LHCN-M2 (cell line): Measurements from ENCODE around the gene SARM1. TPM values are rescaled to one million over a fixed set of nuclear protein-coding genes. Genes with fewer than 3 reads are reported as not detected.
A peak's percentile ranks its signal among the peaks of the same experiment; 100 is the strongest.

Experiments
- DNase-seq: peaks from one replicate; pipeline ENCODE4 v3.0.0-alpha.2; 2012; ENCODE audit warnings: low read depth
- total RNA-seq: library from RNA; depleted of rRNA; stranded (reverse); fragments of >200 nt; gene quantifications from 2 replicates; pipeline ENCODE4 v1.2.3, GENCODE V29; 2014

The SARM1 gene
- total RNA-seq, 1 experiment from 2014 or later = 18.5 TPM

- DNase-seq = peak; percentile 22
Measured at GRCh38 chr17:28394337-28395116, 23.0 kb downstream of the SARM1 start.

DNA sequence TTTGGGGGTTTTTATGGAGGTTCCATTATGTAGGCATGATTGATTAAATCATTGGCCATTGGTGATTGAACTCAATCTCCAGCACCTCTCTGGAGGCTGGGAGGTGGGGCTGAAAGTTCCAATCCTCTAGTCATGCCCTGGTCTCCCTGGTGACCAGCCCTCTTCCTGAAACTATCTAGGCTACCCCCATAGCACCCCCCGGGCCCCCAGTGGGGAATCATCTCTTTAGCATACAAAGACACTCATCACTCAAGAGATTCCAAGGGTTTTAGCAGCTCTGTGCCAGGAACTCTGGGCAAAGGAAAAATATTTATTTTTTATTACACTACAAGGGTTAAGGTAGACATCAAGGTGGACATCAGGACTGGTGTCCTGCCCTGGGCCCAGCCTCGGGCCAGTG lies 23.9 kb downstream of the SARM1 start:
- no peak for DNase-seq

DNA sequence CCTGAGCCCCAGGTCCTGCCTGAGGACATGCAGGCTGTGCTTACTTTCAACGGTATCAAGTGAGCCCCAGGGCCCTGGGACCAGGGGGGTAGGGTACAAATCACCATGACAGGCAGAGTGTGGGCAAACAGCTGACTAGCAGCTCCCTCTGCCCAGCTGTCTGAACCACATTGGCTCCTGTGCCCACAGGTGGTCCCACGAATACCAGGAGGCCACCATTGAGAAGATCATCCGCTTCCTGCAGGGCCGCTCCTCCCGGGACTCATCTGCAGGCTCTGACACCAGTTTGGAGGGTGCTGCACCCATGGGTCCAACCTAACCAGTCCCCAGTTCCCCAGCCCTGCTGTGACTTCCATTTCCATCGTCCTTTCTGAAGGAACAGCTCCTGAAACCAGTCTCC lies 24.5 kb downstream of the SARM1 start:
- no peak for DNase-seq

DNA sequence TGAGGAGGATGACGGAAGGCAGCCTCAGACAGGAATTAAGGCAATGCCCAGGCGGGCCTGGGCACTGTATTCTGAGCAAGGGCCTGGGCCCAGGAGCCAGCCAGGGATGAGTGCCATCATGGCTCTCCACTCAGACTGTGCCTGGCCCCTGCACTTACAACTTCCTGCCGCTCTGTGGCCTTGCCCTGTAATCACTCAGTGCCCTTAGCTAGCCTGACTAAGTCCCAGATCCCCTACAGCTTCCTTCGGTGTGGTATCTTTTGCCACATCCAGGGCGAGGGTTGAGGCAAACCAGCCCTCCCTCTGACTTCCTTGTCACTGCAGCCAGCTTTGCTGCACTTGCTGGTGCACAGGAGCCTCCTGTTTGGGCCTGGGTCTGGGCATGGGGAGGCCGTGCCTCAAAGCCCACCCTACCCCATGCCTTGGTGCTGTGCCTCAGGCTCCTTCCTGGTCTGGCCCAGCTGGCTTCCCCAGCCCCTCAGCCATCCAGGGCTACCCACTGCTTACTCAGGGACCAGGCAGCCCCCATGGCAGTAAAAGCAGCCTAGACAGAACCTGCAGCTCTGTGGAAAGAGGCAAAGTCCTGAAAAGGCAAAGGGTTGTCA lies 25.2 kb downstream of the SARM1 start:
- no peak for DNase-seq

- no peak for DNase-seq
Measured at GRCh38 chr17:28397275-28397674, 25.8 kb downstream of the SARM1 start.

DNA sequence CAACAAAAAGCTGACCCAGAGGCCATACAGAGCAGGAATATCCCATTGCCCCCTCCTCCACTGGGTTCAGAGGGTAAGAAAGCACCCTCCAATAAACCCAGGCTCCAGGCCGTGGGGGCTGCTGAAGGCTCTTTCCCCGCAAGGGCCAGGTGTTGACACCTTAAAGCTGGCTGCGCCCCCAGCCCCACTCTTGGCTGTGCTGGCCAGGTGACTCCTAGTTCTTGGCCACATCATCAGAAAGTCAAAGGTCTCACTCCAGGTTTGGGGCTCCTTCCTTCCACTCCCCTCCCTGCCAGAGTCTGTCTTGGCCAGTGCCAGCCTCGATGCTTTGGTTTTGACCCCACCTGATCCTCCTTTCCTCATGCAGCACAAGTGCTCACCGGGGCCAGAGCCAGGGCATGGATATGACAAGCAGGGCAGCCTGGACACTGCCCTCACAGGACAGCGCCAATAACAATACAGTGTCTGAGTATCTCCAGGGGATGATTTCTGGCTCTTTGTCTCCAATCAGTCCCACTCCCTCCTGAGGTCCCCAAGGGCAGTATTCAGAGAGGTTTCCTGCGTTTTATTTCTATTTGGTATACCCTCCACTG lies 26.3 kb downstream of the SARM1 start:
- DNase-seq = no peak

DNA sequence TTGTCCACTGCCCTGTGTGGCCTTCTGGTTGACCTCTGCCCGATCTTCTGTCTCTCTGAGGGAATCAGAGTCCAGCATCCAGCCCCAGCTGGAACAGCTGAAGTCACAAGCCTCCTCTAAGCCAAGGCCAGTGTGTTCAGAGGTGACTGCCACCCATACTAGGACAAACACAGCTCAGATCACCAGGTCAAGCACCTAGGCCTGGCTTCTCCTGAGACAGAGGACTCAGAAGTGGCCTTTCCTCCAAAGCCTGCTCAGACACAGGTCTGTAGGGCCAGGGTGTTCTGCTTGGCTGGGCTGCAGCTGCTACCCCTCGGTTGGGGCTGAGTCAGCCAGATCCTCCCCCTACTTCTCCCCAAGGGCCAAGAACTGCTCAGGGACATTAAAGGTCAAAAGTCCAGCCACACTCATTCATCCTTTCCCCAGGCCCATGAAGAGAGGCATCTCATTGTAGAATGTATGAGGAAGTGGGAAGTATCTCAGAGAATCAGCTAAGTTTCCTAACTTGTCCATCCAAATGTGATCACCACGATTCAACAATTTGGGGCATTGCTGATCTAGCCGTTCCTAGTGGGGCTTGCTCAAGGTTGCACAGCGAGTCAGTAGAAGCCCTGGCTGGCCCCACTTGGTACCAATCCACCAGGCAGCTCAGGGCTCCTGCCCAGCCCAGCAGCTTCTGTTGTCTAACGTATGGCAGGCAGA lies 26.9 kb downstream of the SARM1 start:
- DNase-seq = peak; percentile 80

DNA sequence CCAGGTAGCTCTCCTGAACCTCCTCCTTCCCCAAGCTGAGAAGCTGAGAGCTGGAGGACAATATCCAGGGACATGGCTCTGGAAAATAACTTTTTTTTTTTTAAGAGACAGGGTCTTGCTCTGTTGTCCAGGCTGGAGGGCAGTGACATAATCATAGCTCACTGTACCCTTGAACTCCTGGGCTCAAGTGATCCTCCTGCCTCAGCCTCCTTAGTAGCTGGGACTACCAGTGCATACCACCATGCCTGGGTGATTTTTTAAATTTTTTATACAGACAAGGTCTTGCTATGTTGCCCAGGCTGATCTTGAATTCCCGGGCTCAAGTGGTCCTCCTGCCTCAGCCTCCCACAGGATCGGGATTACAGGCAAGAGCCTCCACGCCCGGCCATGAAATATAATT lies 28.3 kb downstream of the SARM1 start:
- DNase-seq = no peak

DNA sequence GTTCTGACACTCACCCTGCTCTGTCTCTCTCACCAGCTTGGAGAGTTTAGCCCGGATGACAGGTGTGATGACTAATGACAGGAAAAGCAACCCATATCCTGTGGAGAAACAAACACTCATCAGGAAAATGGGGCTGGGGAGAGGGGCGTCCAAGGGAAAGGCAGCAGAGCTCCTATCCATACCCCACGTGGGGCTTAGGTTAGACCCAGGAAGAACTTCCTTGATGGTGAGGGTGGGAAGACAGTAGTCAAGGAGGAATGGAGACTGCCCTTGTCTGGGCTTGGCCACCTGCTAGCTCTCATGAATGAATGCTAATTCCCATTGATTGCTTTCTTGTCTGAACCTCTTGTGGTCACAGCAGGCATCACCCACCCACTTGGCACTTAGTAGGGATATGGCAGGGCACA lies 30.7 kb downstream of the SARM1 start:
- peak; percentile 47 for DNase-seq

- DNase-seq = no peak
Measured at GRCh38 chr17:28402844-28403243, 31.4 kb downstream of the SARM1 start.

DNA sequence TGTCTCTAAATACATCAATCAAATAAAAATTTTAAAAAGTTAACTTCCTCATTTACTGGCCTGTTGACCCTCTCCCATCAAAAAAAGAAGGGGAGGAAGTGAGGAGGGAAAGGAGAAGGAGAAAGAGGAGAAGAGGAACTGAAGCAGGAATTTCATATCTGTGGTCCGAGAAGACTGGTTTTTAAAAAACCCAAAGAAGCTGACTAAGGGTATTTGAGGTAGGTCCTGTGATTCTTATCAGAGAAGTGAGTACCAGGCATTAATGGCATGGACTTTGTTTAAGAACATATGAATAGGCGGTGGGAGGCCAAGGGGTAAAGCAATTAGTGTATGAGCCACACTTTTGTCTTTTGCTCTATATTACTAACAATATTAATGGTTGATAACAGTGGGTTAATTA lies 32.5 kb downstream of the SARM1 start:
- DNase-seq = no peak

DNA sequence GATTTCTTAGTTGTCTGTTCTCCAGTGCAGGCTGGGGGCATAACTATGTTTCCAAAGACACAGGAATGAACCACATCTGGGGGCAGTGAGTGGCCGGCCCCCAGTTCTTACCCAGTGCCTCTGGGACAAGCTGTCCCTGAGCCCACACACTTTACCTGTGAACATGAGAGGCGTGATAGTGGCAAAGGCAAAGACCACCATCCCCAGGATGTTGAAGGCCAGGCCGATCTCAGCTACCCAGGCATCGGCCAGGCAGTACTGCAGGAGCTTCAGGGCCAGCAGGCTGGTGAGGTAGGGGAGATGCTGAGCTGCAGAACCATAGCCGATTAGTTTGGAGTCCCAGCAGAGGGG lies 32.9 kb downstream of the SARM1 start:
- no peak for DNase-seq

DNA sequence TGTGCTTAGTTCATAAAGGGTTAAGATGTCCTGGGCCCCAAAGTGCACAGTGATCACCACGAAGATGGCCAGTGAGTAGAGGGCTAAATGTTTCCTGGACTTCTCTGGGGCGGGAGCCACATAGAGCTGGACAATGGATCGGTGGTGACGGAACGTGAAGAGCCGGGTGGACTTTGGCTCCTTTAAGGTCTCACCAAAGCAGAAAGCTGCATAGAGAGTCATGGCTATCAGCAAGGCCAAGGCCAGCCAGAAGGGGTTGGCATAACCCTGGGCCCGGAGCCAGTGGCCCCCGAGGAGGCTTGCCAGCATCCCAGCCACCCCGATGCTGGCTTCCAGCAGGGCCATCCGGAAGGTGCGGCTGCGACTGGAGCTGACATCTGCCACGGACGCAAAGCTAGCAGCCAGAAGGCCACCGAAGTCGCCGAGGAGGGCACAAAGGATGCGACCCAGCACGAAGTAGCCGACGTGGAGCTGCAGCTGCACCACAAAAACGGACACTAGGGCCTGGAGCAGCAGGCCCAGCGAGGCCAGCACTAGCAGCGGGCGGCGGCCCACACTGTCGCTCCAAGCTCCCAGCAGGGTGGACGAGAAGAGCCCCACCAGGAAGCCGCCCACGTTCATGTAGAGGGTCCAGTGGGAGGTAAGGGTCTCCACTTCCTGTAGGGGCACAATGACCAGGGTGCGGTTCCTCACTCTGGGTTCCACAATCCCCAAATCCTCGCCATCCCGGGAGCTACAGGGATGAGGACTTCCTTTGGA lies 33.5 kb downstream of the SARM1 start:
- no peak for DNase-seq

GRCh38 chr17:28405632-28406472 lies 34.4 kb downstream of the SARM1 start, which contains the start of gene SLC46A1:
Gene SLC46A1 (minus strand): TSS chr17:28406212. CDS start chr17:28406114, 98 bp downstream.
- no peak for DNase-seq

- no peak for DNase-seq
Measured at GRCh38 chr17:28406473-28406814, 35.0 kb downstream of the SARM1 start.

GRCh38 chr17:28407130-28407973 lies 35.9 kb downstream of the SARM1 start:
- DNase-seq = no peak

DNA sequence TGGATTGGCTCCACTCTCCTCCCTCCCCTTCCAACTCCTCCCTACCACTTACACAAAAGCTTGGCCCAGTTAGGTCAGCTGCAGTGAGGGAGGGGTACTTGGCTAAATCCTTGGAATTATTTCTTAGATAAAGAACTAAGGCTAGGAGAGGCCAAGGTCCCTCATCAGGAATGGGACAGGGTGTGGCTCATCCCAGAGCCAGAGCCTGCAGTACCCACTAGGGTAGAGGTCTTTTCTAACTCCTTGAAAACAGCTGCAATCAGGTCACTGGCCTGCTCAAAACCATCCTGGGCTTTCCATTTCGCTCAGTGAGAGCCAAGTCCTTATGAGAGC lies 36.4 kb downstream of the SARM1 start:
- DNase-seq = no peak

- no peak for DNase-seq
Measured at GRCh38 chr17:28412099-28412498, 40.6 kb downstream of the SARM1 start.

- DNase-seq = no peak
Measured at GRCh38 chr17:28413804-28414203, 42.3 kb downstream of the SARM1 start.

DNA sequence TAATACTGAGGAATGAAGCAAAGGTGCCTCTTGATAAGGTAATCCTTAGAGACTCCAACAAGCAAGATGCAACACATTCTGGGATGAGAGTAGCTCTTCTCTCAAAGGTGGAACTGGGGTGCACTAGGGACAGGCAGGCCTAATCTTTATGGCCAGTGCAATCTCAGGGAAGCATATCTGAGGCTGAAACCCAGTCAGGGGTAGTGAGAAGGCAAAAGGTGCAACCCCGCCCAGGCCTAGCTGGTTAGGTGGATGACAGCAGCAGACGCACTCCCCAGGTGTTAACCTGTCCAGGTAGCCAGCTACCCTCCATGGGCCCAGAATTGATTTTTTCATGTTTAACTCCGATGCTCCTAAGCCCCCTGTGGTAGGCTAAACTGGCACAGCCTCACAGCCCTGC lies 44.4 kb downstream of the SARM1 start:
- DNase-seq = no peak
